Right renal cortex interstitium (tissue), 3 donors: ENCODE results near the gene THRSP. TPM values are rescaled to one million over a fixed set of nuclear protein-coding genes. Genes with fewer than 3 reads are reported as not detected.
"Not testable (repeated sequence)": the region's sequence is repeated elsewhere in the genome, so short reads cannot be mapped to it uniquely, and the experiment has no call there.

ENCODE experiments used
- DNase-seq, 3 donors: peaks; one replicate each; pipeline ENCODE4 v3.0.0-alpha.2; 2013; ENCODE audit warnings: low read depth in 3 of 3, low spot score in 2 of 3
- polyA plus RNA-seq, 3 donors: library from polyadenylated mRNA; unstranded; fragments of 120-200 nt; gene quantifications; one replicate each; pipeline ENCODE4 v1.2.1, GENCODE V29; 2013; ENCODE audit not compliant: insufficient read length in 3 of 3

THRSP gene
- polyA plus RNA-seq, 3 donors, result 0.18 to 0.40 (median 0.21) TPM

DNA sequence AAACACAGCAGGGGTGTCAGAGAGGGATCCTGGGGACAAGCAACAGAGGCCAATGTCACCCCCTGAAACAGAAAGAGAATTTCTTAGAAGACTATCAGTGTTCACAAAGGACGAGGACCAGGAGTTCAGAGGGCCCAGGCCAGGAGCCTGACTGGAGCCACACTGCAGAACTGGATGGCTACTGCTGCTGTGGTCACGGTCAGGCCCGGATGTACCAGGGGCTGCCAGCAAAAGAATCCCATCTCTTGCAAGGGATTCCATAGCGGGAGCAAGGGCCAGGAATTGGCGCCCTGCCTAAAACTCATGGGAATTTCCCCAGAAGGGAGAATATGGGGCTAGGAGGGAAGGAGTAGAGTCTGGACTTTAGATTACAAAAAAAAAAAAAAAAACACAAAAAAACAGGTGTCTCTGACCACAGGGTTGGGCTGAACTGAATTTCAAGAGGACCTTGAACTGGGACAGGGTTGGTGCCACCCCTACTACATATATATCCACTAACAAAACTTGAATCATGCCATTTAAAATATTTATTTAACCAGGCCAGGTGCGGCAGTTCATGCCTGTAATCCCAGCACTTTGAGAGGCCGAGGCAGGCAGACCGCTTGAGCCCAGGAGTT lies 24.9 kb upstream of the THRSP start:
- no peak for DNase-seq

GRCh38 chr11:78039391-78039918 lies 24.2 kb upstream of the THRSP start:
- no peak for DNase-seq

DNA sequence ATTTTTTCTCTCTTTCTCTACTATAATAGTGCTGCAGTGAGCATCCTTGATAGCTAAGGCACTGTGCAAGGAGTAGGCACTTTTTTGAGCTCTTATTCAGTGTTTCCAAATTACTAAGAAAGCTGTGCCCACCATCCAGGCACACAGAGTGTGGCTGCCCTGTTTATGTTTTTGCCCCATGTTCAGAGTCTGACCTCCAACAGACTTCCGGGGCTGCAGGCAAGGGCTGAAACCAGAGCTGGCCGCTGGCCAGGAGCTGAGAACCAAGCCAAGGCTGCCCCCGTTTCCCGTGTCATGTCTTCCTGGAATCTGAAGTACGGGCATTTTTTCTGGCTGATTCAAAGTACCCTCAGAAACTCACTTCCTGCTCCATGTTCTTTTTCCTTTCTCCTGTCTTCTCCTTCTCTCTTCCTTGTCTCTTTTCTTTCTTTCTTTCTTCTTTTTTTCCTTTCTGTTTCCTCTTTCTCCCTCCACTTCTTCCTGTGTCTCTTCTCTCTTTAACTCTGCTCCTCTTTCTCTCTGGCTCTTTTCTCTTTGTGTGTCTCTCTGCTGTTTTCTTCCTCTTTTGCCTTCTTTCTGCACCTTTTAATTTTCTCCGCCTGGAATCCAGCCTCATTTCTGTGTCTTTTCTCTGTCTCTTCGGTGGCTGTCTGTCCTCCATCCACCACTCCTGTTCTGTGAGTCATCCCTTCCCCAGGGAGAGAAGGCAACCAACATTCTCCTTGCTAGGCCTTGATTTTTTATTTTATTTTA lies 23.6 kb upstream of the THRSP start:
- peak in 1 of 3 donors; percentile 44 for DNase-seq

GRCh38 chr11:78040691-78041379 lies 22.8 kb upstream of the THRSP start:
- no peak for DNase-seq

DNA sequence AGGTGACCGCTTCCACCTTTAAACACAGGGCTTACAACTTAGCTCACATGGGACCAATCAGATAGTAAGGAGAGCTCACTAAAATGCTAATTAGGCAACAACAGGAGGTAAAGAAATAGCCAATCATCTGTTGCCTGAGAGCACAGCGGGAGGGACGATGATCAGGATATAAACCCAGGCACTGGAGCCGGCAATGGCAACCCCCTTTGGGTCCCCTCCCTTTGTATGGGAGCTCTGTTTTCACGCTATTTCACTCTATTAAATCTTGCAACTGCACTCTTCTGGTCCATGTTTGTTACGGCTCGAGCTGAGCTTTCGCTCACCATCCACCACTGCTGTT lies 22.3 kb upstream of the THRSP start:
- not testable (repeated sequence) for DNase-seq

- DNase-seq, result no peak
Measured at GRCh38 chr11:78041843-78042440, 21.7 kb upstream of the THRSP start.

DNA sequence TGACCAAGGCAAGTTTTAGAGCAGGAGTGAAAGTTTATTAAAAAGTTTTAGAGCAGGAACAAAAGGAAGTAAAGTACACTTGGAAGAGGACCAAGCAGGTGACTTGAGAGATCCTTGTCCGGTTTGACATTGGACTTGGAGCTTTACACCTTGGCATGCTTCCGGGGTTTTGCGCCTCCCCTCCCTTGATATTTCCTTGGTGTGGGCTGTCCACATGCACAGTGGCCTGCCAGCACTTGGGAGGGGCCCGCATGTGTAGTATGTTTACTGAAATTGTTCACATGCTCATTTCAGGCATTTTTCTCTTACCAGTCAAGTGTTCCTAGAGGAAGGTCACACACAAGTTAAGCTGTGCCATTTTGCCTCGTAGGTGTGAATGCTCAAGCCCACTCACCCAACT lies 19.0 kb upstream of the THRSP start:
- no peak for DNase-seq

DNA sequence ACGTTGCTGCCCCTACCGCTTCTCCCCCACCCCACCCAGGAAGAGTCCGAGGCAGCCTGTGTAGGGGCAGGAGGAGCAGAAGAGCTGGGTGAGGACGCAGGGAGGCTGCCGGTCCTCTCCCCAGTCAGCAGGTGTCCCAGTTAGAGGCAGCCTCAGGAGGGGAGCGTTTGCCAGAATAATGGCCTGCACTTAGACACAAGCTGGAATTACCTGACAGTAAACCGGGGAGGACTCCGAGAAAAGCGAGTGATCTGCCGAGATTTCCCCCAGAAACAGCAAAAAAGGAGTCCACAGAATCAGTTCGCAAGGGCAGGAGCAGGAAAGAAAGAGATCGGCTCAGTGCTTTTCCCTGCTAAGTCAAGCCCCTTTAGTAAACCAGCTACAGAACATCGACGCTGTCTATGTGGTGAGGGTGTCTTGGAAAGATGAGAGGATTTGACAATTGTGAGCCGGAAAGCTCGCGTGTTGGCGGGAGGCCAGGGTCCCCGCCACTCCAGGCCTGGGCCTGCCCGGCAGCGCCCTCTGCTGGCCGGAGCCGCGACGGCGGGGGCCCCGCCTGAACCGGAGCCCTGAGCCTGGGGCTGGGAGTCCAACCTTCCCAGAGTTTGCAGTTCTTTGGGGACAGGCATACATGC lies 17.7 kb upstream of the THRSP start:
- DNase-seq, result peak in 1 of 3 donors; percentile 69

DNA sequence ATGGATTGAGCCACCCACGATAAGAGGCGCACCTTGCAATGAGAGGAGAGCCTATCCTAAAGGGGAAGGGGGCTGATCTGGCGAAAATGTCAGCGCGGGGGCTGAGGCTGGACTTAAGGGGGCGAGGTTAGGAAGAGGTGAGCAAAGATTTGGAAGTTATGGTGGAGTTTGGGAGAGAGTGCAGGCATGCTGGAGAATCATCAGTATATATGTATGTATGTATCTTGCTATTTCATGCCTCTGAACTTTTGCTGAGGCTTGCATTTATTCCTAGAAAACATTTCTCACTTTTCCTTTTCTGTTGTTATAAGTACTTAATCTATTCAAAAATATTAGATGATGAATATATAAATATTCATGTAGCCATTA lies 17.2 kb upstream of the THRSP start:
- no peak for DNase-seq

GRCh38 chr11:78048561-78048960 lies 15.1 kb upstream of the THRSP start:
- DNase-seq, result no peak

DNA sequence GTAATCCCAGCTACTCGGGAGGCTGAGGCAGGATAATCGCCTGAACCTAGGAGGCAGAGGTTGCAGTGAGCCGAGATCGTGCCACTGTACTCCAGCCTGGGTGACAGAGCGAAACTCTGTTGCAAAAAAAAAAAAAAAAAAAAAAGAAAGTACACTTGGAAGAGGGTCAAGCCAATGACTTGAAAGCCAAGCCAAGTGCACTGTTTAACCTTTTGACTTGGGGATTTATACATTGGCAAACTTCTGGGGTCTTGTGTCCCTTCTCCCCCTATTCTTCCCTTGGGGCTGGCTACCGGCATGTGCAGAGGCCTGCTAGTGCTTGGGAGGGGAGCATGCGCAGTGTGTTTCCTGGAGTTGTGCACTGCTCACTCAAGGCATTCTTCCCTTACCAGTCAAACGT lies 14.3 kb upstream of the THRSP start:
- DNase-seq, result no peak

DNA sequence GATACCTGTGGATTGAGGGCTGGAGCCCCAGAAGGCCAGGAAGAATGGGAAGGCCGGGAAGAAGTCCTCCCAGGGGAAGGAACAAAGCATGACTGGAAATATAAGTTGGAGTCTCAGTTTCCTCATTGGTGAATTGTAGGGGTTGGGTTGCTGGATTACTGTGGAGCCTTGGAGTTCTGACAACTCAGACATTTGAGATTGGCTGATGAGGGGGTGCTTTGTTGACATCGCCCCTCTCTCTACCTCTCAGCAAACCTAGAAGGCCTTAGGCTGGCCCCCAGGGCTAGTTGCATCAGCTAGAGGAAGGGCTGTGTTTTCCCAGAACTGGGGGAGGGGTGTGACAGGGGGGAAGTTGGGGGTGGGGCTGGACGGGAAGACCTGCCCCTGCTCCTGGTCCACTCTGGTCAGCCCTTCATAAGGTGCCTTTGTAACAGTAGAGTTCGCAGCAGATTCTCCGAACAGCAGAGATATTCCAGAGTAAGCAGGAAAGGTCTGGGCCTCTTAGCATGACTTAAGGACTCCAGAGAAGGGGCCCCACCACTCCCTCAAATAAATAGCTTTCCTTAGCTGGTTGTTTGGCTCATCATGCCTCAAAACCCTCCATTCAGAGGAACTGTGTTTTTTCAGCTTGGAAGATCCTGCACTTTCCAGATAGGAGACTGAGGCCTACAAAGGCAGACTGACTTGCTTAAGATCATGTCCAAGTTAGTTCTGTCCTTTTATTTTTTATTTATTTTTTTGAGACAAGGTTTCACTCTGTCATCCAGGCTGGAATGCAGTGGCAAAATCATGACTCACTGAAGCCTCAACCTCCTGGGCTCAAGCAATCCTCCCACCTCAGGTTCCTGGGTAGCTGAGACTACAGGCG lies 12.5 kb upstream of the THRSP start:
- no peak for DNase-seq

DNA sequence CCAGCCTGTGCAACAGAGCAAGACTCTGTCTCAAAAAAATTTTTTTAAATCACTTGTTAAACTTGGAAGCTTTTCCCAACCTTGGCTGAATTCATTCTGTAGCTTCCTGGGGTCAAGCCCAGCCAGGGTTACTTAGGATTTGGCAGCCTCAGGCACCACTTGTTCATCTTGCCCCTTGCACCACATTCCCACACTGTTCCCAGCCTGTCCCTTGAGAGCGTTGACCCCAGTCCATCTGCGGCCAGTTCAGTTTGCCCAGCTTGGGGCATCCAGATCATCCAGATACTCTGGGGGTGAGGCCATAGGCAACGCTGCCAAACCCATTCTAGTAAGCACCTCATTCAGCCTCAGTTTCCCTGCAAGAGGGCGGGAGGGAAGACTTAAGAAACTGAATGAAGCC lies 8.7 kb upstream of the THRSP start:
- no peak for DNase-seq

DNA sequence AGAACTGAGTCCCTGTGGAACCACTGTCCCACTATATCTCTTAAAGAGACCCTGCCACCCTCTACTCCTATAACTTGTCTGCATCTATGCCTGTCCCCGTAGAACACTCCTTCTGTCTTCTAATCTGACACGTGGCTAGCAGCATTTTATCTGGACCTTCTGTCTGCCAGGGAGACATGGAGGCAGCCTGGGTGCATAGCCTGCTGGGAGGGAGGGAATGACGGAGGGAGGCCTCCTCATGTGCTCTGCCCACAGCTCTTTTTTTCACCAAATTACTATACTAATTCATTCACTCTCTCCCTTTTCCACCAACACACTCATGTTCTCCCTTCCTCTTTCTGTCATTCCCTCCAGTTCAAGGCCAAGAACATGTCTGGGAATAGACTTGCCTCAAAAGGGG lies 7.6 kb upstream of the THRSP start:
- no peak for DNase-seq

DNA sequence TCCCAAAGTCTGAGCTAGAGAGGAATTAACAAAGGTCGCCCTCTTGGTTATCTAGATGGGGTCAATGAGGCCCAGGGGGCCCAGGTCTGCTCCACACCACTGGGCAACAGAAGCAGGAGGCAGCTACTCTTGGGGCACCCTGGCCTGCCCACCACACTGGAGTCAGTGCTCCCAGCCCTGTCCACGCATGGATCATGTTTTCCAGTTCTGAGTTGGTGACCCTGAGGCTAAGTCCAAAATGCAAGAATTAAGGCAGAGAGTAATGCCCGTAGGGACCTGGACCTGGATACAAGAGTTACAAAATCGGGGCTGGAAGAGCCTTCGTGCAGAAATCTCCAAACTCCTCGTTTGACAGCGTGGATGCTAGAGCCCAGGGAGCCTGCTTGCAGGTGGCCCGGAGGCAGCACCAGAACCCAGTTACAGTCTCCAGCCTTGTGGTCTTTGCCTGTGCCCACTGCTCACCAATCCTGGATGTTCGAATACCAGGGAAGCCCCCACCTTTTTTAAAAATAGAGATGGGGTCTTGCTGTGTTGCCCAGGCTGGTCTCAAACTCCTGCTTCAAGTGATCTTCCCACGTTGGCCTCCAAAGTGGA lies 6.1 kb upstream of the THRSP start:
- DNase-seq, result no peak

GRCh38 chr11:78059749-78060328 lies 3.8 kb upstream of the THRSP start:
- DNase-seq, result not testable (repeated sequence)

GRCh38 chr11:78060533-78060932 lies 3.1 kb upstream of the THRSP start:
- no peak for DNase-seq

GRCh38 chr11:78061088-78061920 lies 2.4 kb upstream of the THRSP start:
- no peak for DNase-seq
